SK-N-SH (cell line): ENCODE results near the gene LAMA4.

Experiments
- NFIC ChIP-seq: IDR thresholded peaks from 2 replicates; pipeline ENCODE4 v1.4.0; 2012; ENCODE audit warnings: borderline replicate concordance
- RAD21 ChIP-seq: IDR thresholded peaks from 2 replicates; pipeline ENCODE4 v1.6.1; 2012; ENCODE audit warnings: mild to moderate bottlenecking, low read length
- TF ChIP-seq, protein P1 (sequence below): fragments of 200-600 bp; sonication (generic); IDR thresholded peaks from 2 replicates; pipeline ENCODE4 v1.6.1; 2017; ENCODE audit warnings: antibody characterized with exemption, mild to moderate bottlenecking, moderate library complexity

- TF ChIP-seq, protein P1, sequence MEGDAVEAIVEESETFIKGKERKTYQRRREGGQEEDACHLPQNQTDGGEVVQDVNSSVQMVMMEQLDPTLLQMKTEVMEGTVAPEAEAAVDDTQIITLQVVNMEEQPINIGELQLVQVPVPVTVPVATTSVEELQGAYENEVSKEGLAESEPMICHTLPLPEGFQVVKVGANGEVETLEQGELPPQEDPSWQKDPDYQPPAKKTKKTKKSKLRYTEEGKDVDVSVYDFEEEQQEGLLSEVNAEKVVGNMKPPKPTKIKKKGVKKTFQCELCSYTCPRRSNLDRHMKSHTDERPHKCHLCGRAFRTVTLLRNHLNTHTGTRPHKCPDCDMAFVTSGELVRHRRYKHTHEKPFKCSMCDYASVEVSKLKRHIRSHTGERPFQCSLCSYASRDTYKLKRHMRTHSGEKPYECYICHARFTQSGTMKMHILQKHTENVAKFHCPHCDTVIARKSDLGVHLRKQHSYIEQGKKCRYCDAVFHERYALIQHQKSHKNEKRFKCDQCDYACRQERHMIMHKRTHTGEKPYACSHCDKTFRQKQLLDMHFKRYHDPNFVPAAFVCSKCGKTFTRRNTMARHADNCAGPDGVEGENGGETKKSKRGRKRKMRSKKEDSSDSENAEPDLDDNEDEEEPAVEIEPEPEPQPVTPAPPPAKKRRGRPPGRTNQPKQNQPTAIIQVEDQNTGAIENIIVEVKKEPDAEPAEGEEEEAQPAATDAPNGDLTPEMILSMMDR, result no peak
- TF ChIP-seq RAD21 (no peak), NFIC (no peak)
These were observed at the start of gene LAMA4 for GRCh38 chr6:112253841-112254816.
